SK-N-MC (cell line): ENCODE measurements around the gene COL4A1.

ENCODE experiments used
- EZH2 ChIP-seq: fragments of 200-600 bp; sonication (generic); IDR thresholded peaks from one replicate; pipeline ENCODE4 v1.6.1; 2017; ENCODE audit warnings: antibody characterized with exemption
- POLR2AphosphoS5 ChIP-seq: IDR thresholded peaks from 2 replicates; pipeline ENCODE4 v1.6.1; 2012; ENCODE audit warnings: mild to moderate bottlenecking, low read depth, low read length, borderline replicate concordance

DNA sequence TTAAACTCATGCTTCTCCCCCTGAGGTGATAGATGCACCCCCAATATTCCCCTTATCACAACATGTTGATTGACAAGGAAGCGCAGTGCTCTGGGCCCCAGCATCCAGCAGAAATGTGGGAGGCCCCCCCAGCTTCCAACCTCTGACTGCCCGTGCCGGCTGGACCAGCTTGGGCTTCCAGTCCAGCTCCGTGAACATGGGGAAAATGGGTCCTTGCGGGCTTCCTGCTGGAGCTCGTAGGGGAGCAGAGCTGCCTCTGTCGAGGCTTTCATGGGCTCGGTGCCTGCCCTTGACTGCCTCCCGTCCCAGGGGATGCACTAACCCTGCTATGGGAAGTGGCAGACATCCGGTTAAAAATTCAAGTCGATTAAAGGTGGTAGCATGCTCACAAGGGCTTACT lies 188.9 kb downstream of the COL4A1 start:
- TF ChIP-seq EZH2 (no peak), POLR2AphosphoS5 (no peak)
